PC-3 (cell line): ENCODE data around the gene MICALL1. TPM values are rescaled to one million over a fixed set of nuclear protein-coding genes. Genes with fewer than 3 reads are reported as not detected.
A peak's percentile ranks its signal among the peaks of the same experiment; 100 is the strongest.

Experiments
- ATAC-seq: fragments of 200-7000 bp; cut with Tn5 transposase; 2 replicates; pipeline ENCODE4 v1.9.1; 2020; ENCODE audit warnings: mild to moderate bottlenecking, moderate library complexity
- BruUV-seq: library from RNA; stranded (reverse); fragments of 400-500 nt; replicated peaks from 2 replicates; lab custom pipeline; 2021; lab: Mats Ljungman, UMichigan
- CTCF ChIA-PET: fragments of 300-600 bp; sonication (Branson Sonifier 250); formaldehyde crosslinking; loops from one replicate; lab custom pipeline; 2022; ENCODE audit warnings: antibody characterized with exemption; lab: Charles Lee
- POLR2A ChIA-PET: fragments of 300-600 bp; sonication (Branson Sonifier 250); formaldehyde crosslinking; loops from one replicate; lab custom pipeline; 2022; ENCODE audit warnings: antibody characterized with exemption; ENCODE audit not compliant: unreplicated experiment; lab: Charles Lee
- DNase-seq: peaks from one replicate; pipeline ENCODE4 v3.0.0-alpha.2; 2015
- H2AFZ ChIP-seq: fragments of 300-600 bp; sonication (generic); 2 replicates; pipeline ENCODE4 v1.6.0; 2016; ENCODE audit warnings: antibody characterized with exemption, low read length
- H3F3A ChIP-seq: fragments of 300-600 bp; sonication (generic); one replicate; pipeline ENCODE4 v1.6.0; 2017; ENCODE audit warnings: antibody characterized with exemption, low read length, control low read depth, mild to moderate bottlenecking; ENCODE audit not compliant: unreplicated experiment
- H3K27ac ChIP-seq: fragments of 300-600 bp; sonication (generic); 2 replicates; pipeline ENCODE4 v1.5.1; 2016; ENCODE audit warnings: mild to moderate bottlenecking, low read length
- H3K27me3 ChIP-seq: fragments of 300-600 bp; sonication (generic); 2 replicates; pipeline ENCODE4 v1.6.1; 2016; ENCODE audit warnings: low read length, mixed read lengths
- H3K36me3 ChIP-seq: fragments of 300-600 bp; sonication (generic); 2 replicates; pipeline ENCODE4 v1.6.1; 2016; ENCODE audit warnings: low read depth, mixed run types, low read length, mixed read lengths
- H3K4me1 ChIP-seq: fragments of 300-600 bp; sonication (generic); 2 replicates; pipeline ENCODE4 v1.5.1; 2016; ENCODE audit warnings: low read length; ENCODE audit not compliant: insufficient read depth
- H3K4me2 ChIP-seq: fragments of 300-600 bp; sonication (generic); 2 replicates; pipeline ENCODE4 v1.6.0; 2016; ENCODE audit warnings: low read length
- H3K4me3 ChIP-seq: fragments of 300-600 bp; sonication (generic); 2 replicates; pipeline ENCODE4 v1.5.1; 2016; ENCODE audit warnings: mild to moderate bottlenecking, low read length, mixed read lengths
- H3K79me2 ChIP-seq: fragments of 300-600 bp; sonication (generic); 2 replicates; pipeline ENCODE4 v1.6.1; 2017; ENCODE audit warnings: low read length, mixed read lengths
- H3K9ac ChIP-seq: fragments of 300-600 bp; sonication (generic); 2 replicates; pipeline ENCODE4 v1.6.0; 2016; ENCODE audit warnings: mild to moderate bottlenecking, low read length
- H3K9me2 ChIP-seq: fragments of 300-600 bp; sonication (generic); replicated peaks from 2 replicates; pipeline ENCODE4 v1.6.1; 2016; ENCODE audit warnings: mixed run types, low read length, mixed read lengths
- H3K9me3 ChIP-seq: fragments of 300-600 bp; sonication (generic); 2 replicates; pipeline ENCODE4 v1.6.1; 2016; ENCODE audit warnings: low read length, mixed read lengths
- H4K20me1 ChIP-seq: fragments of 300-600 bp; sonication (generic); 2 replicates; pipeline ENCODE4 v1.6.1; 2016; ENCODE audit warnings: low read length, mixed read lengths
- EZH2 ChIP-seq: fragments of 300-600 bp; sonication (generic); IDR thresholded peaks from one replicate; pipeline ENCODE4 v1.6.1; 2017; ENCODE audit warnings: antibody characterized with exemption, mild to moderate bottlenecking, low read length; ENCODE audit not compliant: unreplicated experiment
- EZH2phosphoT487 ChIP-seq: fragments of 300-600 bp; sonication (generic); IDR thresholded peaks from 2 replicates; pipeline ENCODE4 v1.6.1; 2018; ENCODE audit warnings: mild to moderate bottlenecking, antibody characterized with exemption, low read length, borderline replicate concordance
- intact Hi-C: fragments of 100-400 bp; cut with micrococcal nuclease; formaldehyde crosslinking; loops from 2 replicates; pipeline ENCODE4 v1.9.0; 2023
- total RNA-seq: library from RNA; depleted of rRNA; stranded (reverse); fragments of >200 nt; gene quantifications from 2 replicates; pipeline ENCODE4 v1.2.3, GENCODE V29; 2014
- TF ChIP-seq, protein P1 (sequence below): fragments of 300-600 bp; sonication (generic); conservative IDR thresholded peaks from 2 replicates; pipeline ENCODE4 v1.5.1; 2017; ENCODE audit warnings: antibody characterized with exemption, low read depth, mild to moderate bottlenecking, low read length

MICALL1 gene
- total RNA-seq, 1 experiment from 2014 or later = 20.1 TPM

DNA sequence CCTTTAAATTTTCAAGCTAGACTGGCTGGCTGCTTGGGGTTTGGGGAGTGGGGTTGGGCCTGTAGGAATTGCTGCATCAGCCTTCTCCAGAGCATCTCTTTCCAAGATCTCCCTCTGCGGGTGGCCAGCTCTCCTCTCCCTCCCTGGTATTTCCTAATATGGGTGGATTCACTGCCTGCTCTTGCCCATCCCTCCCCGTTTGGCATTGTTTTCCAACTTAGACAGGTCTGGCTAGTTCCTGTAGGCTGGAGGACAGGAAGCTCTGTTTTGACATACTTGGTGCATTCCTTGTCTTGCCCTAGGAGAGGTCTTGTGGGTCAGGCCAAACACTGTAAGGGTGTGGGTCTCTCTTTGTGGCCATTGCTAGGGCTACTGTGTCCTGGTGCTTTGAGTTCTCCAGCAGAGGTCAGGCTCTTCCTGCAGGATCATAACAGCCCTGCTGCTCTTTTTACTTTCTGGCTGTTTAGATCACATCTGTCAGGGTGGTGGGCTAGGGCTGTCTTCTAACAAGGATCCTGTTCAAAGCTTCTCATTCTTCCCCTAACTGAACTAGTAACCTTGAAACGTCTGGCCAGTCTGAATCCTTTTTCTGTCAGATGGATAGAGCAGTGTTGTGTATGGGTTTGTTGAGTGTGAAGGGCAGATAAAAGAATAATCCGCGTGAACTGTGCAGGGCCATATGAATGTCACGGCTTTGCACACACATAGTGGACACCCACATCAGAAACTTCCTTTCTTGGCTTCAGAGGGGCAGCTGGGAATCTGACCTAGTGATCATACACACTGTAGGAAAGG lies 18.3 kb upstream of the MICALL1 start:
- Histone ChIP-seq H3K4me2 (no peak overlapping the region), H3K27me3 (no peaks in the 10 kb centered on the region), H3K9me3 (no peaks in the 10 kb centered on the region), H3K9ac (no peak overlapping the region), H3K79me2 (peaks cover 14% of the 10 kb centered on the region), H3K4me1 (peaks cover 4% of the 10 kb centered on the region; the same call in 1 of the 2 replicates), H3K36me3 (peaks cover 20% of the 10 kb centered on the region), H3K9me2 (no peaks in the 10 kb centered on the region), H3K4me3 (no peak overlapping the region), H3F3A (no peaks in the 10 kb centered on the region), H4K20me1 (no peaks in the 10 kb centered on the region), H2AFZ (no peak overlapping the region), H3K27ac (no peak overlapping the region)
- peak; percentile 70 for DNase-seq
- peak; percentile 88 for ATAC-seq
- BruUV-seq = no TSS peak
- CTCF ChIA-PET = interaction anchor here (0.7 kb wide), 1 partner anchor 18 kb away, joined by 4 read pairs; no protein-coding TSS in a partner anchor
- TF ChIP-seq, protein P1, sequence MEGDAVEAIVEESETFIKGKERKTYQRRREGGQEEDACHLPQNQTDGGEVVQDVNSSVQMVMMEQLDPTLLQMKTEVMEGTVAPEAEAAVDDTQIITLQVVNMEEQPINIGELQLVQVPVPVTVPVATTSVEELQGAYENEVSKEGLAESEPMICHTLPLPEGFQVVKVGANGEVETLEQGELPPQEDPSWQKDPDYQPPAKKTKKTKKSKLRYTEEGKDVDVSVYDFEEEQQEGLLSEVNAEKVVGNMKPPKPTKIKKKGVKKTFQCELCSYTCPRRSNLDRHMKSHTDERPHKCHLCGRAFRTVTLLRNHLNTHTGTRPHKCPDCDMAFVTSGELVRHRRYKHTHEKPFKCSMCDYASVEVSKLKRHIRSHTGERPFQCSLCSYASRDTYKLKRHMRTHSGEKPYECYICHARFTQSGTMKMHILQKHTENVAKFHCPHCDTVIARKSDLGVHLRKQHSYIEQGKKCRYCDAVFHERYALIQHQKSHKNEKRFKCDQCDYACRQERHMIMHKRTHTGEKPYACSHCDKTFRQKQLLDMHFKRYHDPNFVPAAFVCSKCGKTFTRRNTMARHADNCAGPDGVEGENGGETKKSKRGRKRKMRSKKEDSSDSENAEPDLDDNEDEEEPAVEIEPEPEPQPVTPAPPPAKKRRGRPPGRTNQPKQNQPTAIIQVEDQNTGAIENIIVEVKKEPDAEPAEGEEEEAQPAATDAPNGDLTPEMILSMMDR = peak; percentile 57
- no peak for TF ChIP-seq EZH2phosphoT487
- POLR2A ChIA-PET = interaction anchor here (0.7 kb wide), 1 partner anchor 18 kb away, joined by 3 read pairs; no protein-coding TSS in a partner anchor
- intact Hi-C loops = loop anchor here (5.0 kb wide), 1 partner anchor 45 kb away; no protein-coding TSS in a partner anchor

- Histone ChIP-seq H3K4me1 (peaks cover 36% of the 10 kb centered on the region), H3K4me3 (no peak overlapping the region), H3K4me2 (no peak overlapping the region), H3K36me3 (peaks cover 16% of the 10 kb centered on the region), H3K9me3 (no peaks in the 10 kb centered on the region), H3K79me2 (no peaks in the 10 kb centered on the region), H2AFZ (no peak overlapping the region), H3K9ac (no peak overlapping the region), H3K27ac (no peak overlapping the region), H3K9me2 (no peaks in the 10 kb centered on the region), H3F3A (no peaks in the 10 kb centered on the region), H4K20me1 (no peaks in the 10 kb centered on the region), H3K27me3 (no peaks in the 10 kb centered on the region)
- no peak for ATAC-seq
- ChIA-PET CTCF (no interaction called here), POLR2A (no interaction called here)
- no peak for TF ChIP-seq EZH2phosphoT487
- no peak for TF ChIP-seq EZH2
- TF ChIP-seq, protein P1 = no peak
- intact Hi-C loops = no loop called here
- BruUV-seq = TSS peak; percentile 2
- DNase-seq = no peak
These were observed 14.2 kb upstream of the MICALL1 start for GRCh38 chr22:37891926-37892325.
